CD4-positive, alpha-beta memory T cell (primary cell): Measurements from ENCODE around the gene NR2E1. TPM values are rescaled to one million over a fixed set of nuclear protein-coding genes. Genes with fewer than 3 reads are reported as not detected.
A peak's percentile ranks its signal among the peaks of the same experiment; 100 is the strongest.

ENCODE experiments used
- CTCF ChIA-PET: fragments of 350-600 bp; sonication (Branson Sonifier 250); formaldehyde crosslinking; loops from one replicate; lab custom pipeline; 2021; ENCODE audit warnings: inconsistent platforms; ENCODE audit not compliant: partially characterized antibody; lab: Charles Lee
- POLR2A ChIA-PET: fragments of 350-600 bp; sonication (Branson Sonifier 250); formaldehyde crosslinking; loops from one replicate; lab custom pipeline; 2021; ENCODE audit not compliant: partially characterized antibody; lab: Charles Lee
- DNase-seq, 5 donors: peaks; one replicate each; pipeline versions ENCODE4 v3.0.0 to v3.0.0-alpha.2; 2020 to 2022; ENCODE audit warnings: mixed read lengths in 1 of 5
- H3K27ac ChIP-seq: one replicate; pipeline ENCODE4 v1.7.0; 2013; ENCODE audit warnings: low read depth, low read length
- H3K27me3 ChIP-seq: 2 replicates; pipeline ENCODE4 v1.7.0; 2013; ENCODE audit warnings: mild to moderate bottlenecking, low read length, moderate library complexity; ENCODE audit not compliant: insufficient read depth
- H3K36me3 ChIP-seq: 2 replicates; pipeline ENCODE4 v1.7.0; 2013; ENCODE audit warnings: mild to moderate bottlenecking, low read length, moderate library complexity; ENCODE audit not compliant: insufficient read depth
- H3K4me1 ChIP-seq: 2 replicates; pipeline ENCODE4 v1.7.0; 2013; ENCODE audit warnings: mild to moderate bottlenecking, low read length, moderate library complexity; ENCODE audit not compliant: insufficient read depth
- H3K4me3 ChIP-seq, 2 donors: one replicate each; pipeline ENCODE4 v1.7.0; 2013; ENCODE audit warnings: low read length in 2 of 2, mild to moderate bottlenecking in 1 of 2
- H3K9me3 ChIP-seq, 2 donors: one replicate each; pipeline ENCODE4 v1.7.0; 2013; ENCODE audit warnings: low read length in 2 of 2, control low read depth in 1 of 2; ENCODE audit not compliant: control insufficient read depth in 1 of 2
- H3K27ac Mint-ChIP-seq, 7 donors: one replicate each; pipeline ENCODE4 v1.8.0; 2020 to 2021; ENCODE audit warnings: mixed read lengths in 7 of 7, mild to moderate bottlenecking in 6 of 7, inconsistent platforms in 3 of 7, moderate library complexity in 3 of 7
- H3K27me3 Mint-ChIP-seq, 2 donors: one replicate each; pipeline ENCODE4 v1.8.0; 2020 to 2021; ENCODE audit warnings: mixed read lengths in 2 of 2
- H3K36me3 Mint-ChIP-seq, 2 donors: one replicate each; pipeline ENCODE4 v1.8.0; 2020 to 2021; ENCODE audit warnings: mixed read lengths in 2 of 2, inconsistent platforms in 1 of 2, mild to moderate bottlenecking in 1 of 2
- H3K4me1 Mint-ChIP-seq, 4 donors: one replicate each; pipeline ENCODE4 v1.8.0; 2020 to 2021; ENCODE audit warnings: mixed read lengths in 4 of 4, mild to moderate bottlenecking in 1 of 4
- H3K4me3 Mint-ChIP-seq, 8 donors: one replicate each; pipeline ENCODE4 v1.8.0; 2020 to 2021; ENCODE audit warnings: mixed read lengths in 8 of 8, mild to moderate bottlenecking in 7 of 8, moderate library complexity in 6 of 8, inconsistent platforms in 3 of 8
- H3K9me3 Mint-ChIP-seq, 8 donors: one replicate each; pipeline ENCODE4 v1.8.0; 2020 to 2021; ENCODE audit warnings: mixed read lengths in 8 of 8, mild to moderate bottlenecking in 5 of 8, inconsistent platforms in 3 of 8, moderate library complexity in 1 of 8
- intact Hi-C: fragments of 100-400 bp; cut with micrococcal nuclease; formaldehyde crosslinking; loops from one replicate; pipeline ENCODE4 v1.15.1; 2023
- polyA plus RNA-seq, 2 donors: library from polyadenylated mRNA; unstranded; fragments of 300-500 nt; fragmentation: Illumina TruSeq; gene quantifications; one replicate each; pipeline ENCODE4 v1.2.3, GENCODE V29; 2021
- total RNA-seq, 2 experiments: library from RNA; stranded (reverse); gene quantifications; one replicate each; pipeline ENCODE4 v1.2.3, GENCODE V29; 2021

The NR2E1 gene
- total and polyA plus RNA-seq, 4 experiments from 2014 or later: not detected

- Histone ChIP-seq H3K4me1 (peaks cover 31% of the 10 kb centered on the region), H3K27me3 (peaks cover 74% of the 10 kb centered on the region), H3K36me3 (no peaks in the 10 kb centered on the region), H3K9me3 (no peaks in the 10 kb centered on the region), H3K27ac (no peak overlapping the region), H3K4me3 (no peak overlapping the region)
- H3K4me3 Mint-ChIP-seq: no peak overlapping the region
- no peaks in the 10 kb centered on the region for H3K9me3 Mint-ChIP-seq
- peak overlapping the region in 1 of 7 donors; percentile 44 for H3K27ac Mint-ChIP-seq
- H3K27me3 Mint-ChIP-seq: peaks cover 76 to 93% of the 10 kb centered on the region in 2 donors
- intact Hi-C loops: no loop called here
- POLR2A ChIA-PET: no interaction called here
- no peaks in the 10 kb centered on the region for H3K36me3 Mint-ChIP-seq
- DNase-seq: no peak
- peaks cover 17 to 46% (median 31%) of the 10 kb centered on the region in 4 donors for H3K4me1 Mint-ChIP-seq
- CTCF ChIA-PET: no interaction called here
These were observed 2.6 kb upstream of the NR2E1 start for GRCh38 chr6:108163267-108163643.

GRCh38 chr6:108163644-108164542 lies 1.9 kb upstream of the NR2E1 start:
- Histone ChIP-seq H3K4me1 (peaks cover 36% of the 10 kb centered on the region), H3K4me3 (no peak overlapping the region), H3K27ac (no peak overlapping the region), H3K9me3 (no peaks in the 10 kb centered on the region), H3K36me3 (no peaks in the 10 kb centered on the region), H3K27me3 (peaks cover 69% of the 10 kb centered on the region)
- intact Hi-C loops: no loop called here
- peak overlapping the region in 3 of 8 donors; percentile 30 to 58 (median 36) for H3K4me3 Mint-ChIP-seq
- peaks cover 16 to 44% (median 30%) of the 10 kb centered on the region in 4 donors for H3K4me1 Mint-ChIP-seq
- H3K27ac Mint-ChIP-seq: peak overlapping the region in 1 of 7 donors; percentile 44
- POLR2A ChIA-PET: interaction anchor here (0.9 kb wide), 1 partner anchor 705 kb away, joined by 3 read pairs; the partner anchor contains the start of gene PDSS2
- DNase-seq: no peak
- H3K27me3 Mint-ChIP-seq: peaks cover 71 to 87% of the 10 kb centered on the region in 2 donors
- CTCF ChIA-PET: no interaction called here
- no peaks in the 10 kb centered on the region for H3K36me3 Mint-ChIP-seq
- H3K9me3 Mint-ChIP-seq: no peaks in the 10 kb centered on the region

- H3K4me3 ChIP-seq: no peak overlapping the region
- Mint-ChIP-seq H3K27ac (no peak overlapping the region), H3K36me3 (no peaks in the 10 kb centered on the region), H3K4me3 (peak overlapping the region in 2 of 8 donors; percentile 30 to 31), H3K27me3 (peaks cover 68 to 87% of the 10 kb centered on the region in 2 donors), H3K9me3 (peaks cover 0 to 1% (median 0%) of the 10 kb centered on the region in 8 donors), H3K4me1 (peaks cover 20 to 50% (median 35%) of the 10 kb centered on the region in 4 donors)
- no peak overlapping the region for H3K27ac ChIP-seq
- H3K9me3 ChIP-seq: no peaks in the 10 kb centered on the region
- H3K27me3 ChIP-seq: peaks cover 74% of the 10 kb centered on the region
- CTCF ChIA-PET: no interaction called here
- POLR2A ChIA-PET: interaction anchor here (0.9 kb wide), 1 partner anchor 706 kb away, joined by 3 read pairs; the partner anchor contains the start of gene PDSS2
- no peak for DNase-seq
- H3K36me3 ChIP-seq: no peaks in the 10 kb centered on the region
- peaks cover 41% of the 10 kb centered on the region for H3K4me1 ChIP-seq
- intact Hi-C loops: no loop called here
These were observed 1.3 kb upstream of the NR2E1 start for GRCh38 chr6:108164543-108164814.

- DNase-seq: no peak
- no peak overlapping the region for H3K4me3 ChIP-seq
- Mint-ChIP-seq H3K4me1 (peaks cover 21 to 55% (median 36%) of the 10 kb centered on the region in 4 donors), H3K4me3 (peak overlapping the region in 6 of 8 donors; percentile 18 to 68 (median 45)), H3K27me3 (peaks cover 64 to 81% of the 10 kb centered on the region in 2 donors), H3K36me3 (no peaks in the 10 kb centered on the region), H3K9me3 (peaks cover 0 to 3% (median 0%) of the 10 kb centered on the region in 8 donors), H3K27ac (peak overlapping the region in 3 of 7 donors; percentile 9 to 57 (median 35))
- intact Hi-C loops: no loop called here
- H3K36me3 ChIP-seq: no peaks in the 10 kb centered on the region
- ChIA-PET POLR2A (interaction anchor here (0.9 kb wide), 1 partner anchor 706 kb away, joined by 3 read pairs; the partner anchor contains the start of gene PDSS2), CTCF (no interaction called here)
- peaks cover 74% of the 10 kb centered on the region for H3K27me3 ChIP-seq
- no peak overlapping the region for H3K27ac ChIP-seq
- no peaks in the 10 kb centered on the region for H3K9me3 ChIP-seq
- peaks cover 44% of the 10 kb centered on the region for H3K4me1 ChIP-seq
These were observed 761 bp upstream of the NR2E1 start for GRCh38 chr6:108164815-108165706.

GRCh38 chr6:108166664-108167448 lies 1.0 kb downstream of the NR2E1 start:
- no peaks in the 10 kb centered on the region for H3K9me3 ChIP-seq
- DNase-seq: no peak
- POLR2A ChIA-PET: no interaction called here

GRCh38 chr6:108167449-108168089 lies 1.7 kb downstream of the NR2E1 start:
- Histone ChIP-seq H3K27me3 (peaks cover 76% of the 10 kb centered on the region), H3K4me3 (no peak overlapping the region), H3K9me3 (no peaks in the 10 kb centered on the region), H3K36me3 (no peaks in the 10 kb centered on the region), H3K4me1 (peaks cover 55% of the 10 kb centered on the region), H3K27ac (no peak overlapping the region)
- H3K27ac Mint-ChIP-seq: peak overlapping the region in 1 of 7 donors; percentile 55
- no peaks in the 10 kb centered on the region for H3K36me3 Mint-ChIP-seq
- CTCF ChIA-PET: no interaction called here
- peak overlapping the region; percentile 51 to 81 (median 72) for H3K4me3 Mint-ChIP-seq
- POLR2A ChIA-PET: no interaction called here
- DNase-seq: no peak
- intact Hi-C loops: no loop called here
- H3K4me1 Mint-ChIP-seq: peaks cover 24 to 69% (median 40%) of the 10 kb centered on the region in 4 donors
- H3K9me3 Mint-ChIP-seq: peaks cover 0 to 3% (median 0%) of the 10 kb centered on the region in 8 donors
- peaks cover 62 to 78% of the 10 kb centered on the region in 2 donors for H3K27me3 Mint-ChIP-seq

More at GRCh38 chr6:108166664-108167448, 1.0 kb downstream of the NR2E1 start:
- H3K9me3 Mint-ChIP-seq: peaks cover 0 to 3% (median 0%) of the 10 kb centered on the region in 8 donors
- intact Hi-C loops: no loop called here
- peaks cover 62 to 78% of the 10 kb centered on the region in 2 donors for H3K27me3 Mint-ChIP-seq
- peak overlapping the region in 7 of 8 donors; percentile 51 to 81 (median 67) for H3K4me3 Mint-ChIP-seq
- peaks cover 24 to 69% (median 40%) of the 10 kb centered on the region in 4 donors for H3K4me1 Mint-ChIP-seq
- H3K4me3 ChIP-seq: no peak overlapping the region
- no peaks in the 10 kb centered on the region for H3K36me3 Mint-ChIP-seq
- no peak overlapping the region for H3K27ac ChIP-seq
- peaks cover 76% of the 10 kb centered on the region for H3K27me3 ChIP-seq
- peaks cover 55% of the 10 kb centered on the region for H3K4me1 ChIP-seq
- H3K27ac Mint-ChIP-seq: peak overlapping the region in 1 of 7 donors; percentile 55
- no peaks in the 10 kb centered on the region for H3K36me3 ChIP-seq
- CTCF ChIA-PET: no interaction called here
